Measurements from ENCODE around the gene LBHD2.
A peak's percentile ranks its signal among the peaks of the same experiment; 100 is the strongest.

The LBHD2 gene

DNA sequence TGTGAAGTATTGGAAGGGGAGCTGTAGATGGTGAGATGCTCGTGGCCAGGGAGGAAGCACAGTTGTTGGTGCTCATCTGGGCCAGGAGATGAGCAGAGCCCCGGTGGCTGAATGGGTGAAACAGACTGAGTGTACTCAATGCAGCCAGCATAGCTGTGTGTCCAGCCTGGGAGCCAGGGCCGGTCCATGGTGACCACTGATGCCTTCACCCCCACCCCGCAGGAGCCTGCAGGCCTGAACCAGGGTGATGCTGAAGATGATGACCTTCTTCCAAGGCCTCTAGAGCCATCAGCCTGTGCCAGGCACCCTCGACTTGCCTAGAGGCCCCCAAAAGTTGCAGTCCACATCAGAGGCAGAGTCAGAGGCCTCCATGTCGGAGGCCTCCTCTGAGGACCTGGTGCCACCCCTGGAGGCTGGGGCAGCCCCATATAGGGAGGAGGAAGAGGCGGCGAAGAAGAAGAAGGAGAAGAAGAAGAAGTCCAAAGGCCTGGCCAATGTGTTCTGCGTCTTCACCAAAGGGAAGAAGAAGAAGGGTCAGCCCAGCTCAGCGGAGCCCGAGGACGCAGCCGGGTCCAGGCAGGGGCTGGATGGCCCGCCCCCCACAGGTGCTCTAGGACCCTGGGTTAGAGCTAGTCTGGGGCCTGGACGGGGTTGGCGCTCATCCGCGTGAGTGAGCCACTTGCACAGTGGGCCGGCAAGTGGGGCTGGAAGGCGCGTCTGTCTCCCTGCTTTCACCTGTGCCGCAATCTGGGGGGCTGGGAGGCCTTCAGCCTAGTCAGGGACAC is 42.3 kb downstream of the LBHD2 start:
- no peak for DNase-seq
- in situ Hi-C loops (cut with HindIII; ENCODE audit: low pct_ligation_motif_present, low pct_unique_long_range_greater_than_20kb, low sequenced_read_pairs), result no loop called here

DNA sequence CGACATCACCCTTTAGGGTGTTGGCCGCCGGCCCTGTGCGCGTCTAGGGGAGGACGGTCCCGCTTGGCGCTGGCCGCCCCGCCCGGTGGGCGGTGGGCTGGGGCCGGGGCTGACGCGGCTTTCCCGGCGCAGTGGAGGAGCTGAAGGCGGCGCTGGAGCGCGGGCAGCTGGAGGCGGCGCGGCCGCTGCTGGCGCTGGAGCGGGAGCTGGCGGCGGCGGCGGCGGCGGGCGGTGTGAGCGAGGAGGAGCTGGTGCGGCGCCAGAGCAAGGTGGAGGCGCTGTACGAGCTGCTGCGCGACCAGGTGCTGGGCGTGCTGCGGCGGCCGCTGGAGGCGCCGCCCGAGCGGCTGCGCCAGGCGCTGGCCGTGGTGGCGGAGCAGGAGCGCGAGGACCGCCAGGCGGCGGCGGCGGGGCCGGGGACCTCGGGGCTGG is 42.9 kb downstream of the LBHD2 start:
- DNase-seq, result no peak
- in situ Hi-C loops (cut with HindIII; ENCODE audit: low pct_ligation_motif_present, low pct_unique_long_range_greater_than_20kb, low sequenced_read_pairs), result no loop called here

DNA sequence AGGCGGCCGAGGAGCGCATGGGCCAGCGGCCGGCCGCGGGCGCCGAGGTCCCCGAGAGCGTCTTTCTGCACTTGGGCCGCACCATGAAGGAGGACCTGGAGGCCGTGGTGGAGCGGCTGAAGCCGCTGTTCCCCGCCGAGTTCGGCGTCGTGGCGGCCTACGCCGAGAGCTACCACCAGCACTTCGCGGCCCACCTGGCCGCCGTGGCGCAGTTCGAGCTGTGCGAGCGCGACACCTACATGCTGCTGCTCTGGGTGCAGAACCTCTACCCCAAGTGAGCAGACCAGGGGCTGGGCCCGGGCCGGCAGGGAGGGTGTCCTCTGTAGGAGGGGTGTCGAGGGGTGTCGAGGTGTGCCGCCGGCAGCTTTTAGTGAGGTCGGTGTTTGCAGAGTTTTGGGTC is 43.3 kb downstream of the LBHD2 start:
- in situ Hi-C loops (cut with HindIII; ENCODE audit: low pct_ligation_motif_present, low pct_unique_long_range_greater_than_20kb, low sequenced_read_pairs), result no loop called here
- no peak for DNase-seq

DNA sequence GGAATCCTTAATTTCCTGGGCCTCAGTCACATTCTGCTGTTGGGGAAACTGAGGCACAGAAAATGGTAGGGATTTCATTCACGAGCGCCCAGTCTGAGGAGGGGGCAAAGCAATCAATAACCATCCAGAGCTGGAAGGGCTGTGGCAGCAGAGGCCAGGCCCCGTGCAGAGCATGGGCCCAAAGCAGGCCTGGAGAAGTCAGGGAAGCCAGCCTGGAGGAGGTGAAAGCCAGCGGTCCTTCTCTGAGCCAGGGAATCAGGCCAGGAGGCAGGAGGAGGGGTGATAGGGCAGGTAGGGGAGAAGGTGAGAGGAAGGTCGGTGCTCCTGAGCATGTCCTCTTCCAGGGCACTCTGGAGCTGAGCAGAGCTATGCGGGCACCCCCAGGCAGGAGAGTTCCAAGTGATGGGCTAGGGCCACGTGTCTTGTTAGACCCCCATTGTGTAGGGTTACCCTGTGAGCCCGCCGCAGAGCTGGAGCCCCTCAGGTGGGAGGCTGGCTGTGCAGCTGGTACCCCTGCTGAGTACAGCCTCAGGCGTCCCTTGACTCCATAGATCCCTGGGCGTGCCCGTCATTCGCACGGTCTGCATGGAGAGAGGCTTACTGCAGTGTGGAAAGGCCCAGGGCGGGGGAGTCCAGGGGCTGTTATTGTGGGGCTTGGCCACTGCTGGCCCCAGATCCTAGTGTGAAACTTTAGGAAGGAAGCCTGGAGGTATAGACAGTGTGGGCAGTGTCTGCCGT is 44.0 kb downstream of the LBHD2 start:
- in situ Hi-C loops (cut with HindIII; ENCODE audit: low pct_ligation_motif_present, low pct_unique_long_range_greater_than_20kb, low sequenced_read_pairs), result no loop called here
- DNase-seq, result no peak

DNA sequence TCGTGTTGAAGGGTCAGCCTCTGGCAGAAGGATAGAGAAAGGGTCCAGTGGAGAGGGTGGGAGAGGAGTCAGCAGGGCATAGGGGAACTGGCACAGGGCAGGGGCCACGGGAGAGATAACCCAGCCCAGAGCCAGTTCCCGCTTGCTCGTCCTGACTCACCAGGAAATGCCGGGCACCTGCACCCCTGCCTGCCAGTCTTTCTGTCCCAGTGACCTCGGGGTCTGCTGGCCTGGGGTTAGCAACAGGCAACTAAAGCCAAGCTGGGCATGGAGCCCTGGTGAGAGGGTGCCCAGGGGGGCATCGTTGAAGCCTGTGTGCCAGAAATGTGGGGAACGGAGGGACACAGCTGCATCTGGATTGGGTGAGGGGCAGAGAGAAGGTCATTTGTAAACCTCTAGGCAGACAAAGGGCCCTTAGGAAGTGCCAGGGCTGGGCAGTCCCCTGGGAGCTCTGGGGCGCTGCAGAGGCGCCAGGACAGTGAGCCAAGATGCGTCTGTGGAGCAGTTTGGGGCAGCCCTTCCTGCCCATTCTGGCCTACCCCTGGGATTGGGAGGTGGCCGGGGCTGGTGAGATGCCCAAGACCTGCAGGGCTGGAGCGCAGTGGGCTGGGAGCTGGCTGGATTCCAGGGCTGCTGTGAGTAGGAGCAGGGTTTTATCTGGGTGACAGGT is 44.8 kb downstream of the LBHD2 start:
- in situ Hi-C loops (cut with HindIII; ENCODE audit: low pct_ligation_motif_present, low pct_unique_long_range_greater_than_20kb, low sequenced_read_pairs), result no loop called here
- no peak for DNase-seq

DNA sequence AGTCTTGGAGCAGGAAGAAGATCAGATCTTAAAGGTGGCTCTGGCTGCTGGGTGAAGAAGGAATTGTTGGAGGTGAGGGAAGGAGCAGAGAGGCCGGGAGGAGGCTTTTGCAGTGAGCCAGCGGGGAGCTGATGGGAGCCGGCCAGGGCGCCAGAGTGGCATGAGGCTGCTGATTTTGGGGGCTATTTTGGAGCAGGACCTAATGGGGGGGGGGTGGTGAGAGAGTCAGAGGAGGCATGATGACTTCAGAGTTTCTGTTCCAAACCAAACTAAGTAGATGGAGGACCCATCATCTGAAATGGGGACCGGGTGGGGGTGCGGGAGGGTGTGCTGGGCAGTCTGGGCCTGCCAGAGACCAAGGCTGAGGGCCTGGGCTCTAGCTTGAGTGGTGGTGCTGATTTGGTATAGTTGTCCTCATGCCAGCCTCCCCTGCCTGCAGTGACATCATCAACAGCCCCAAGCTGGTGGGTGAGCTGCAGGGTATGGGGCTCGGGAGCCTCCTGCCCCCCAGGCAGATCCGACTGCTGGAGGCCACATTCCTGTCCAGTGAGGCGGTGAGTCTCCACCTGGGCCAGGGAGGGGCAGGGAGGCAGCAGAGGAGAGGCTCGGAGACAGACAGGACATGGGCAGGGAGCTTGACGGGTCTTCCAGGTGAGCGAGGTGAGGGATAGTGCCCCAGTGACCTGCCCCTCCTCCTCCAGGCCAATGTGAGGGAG is 45.4 kb downstream of the LBHD2 start:
- DNase-seq, result peak; percentile 44
- in situ Hi-C loops (cut with HindIII; ENCODE audit: low pct_ligation_motif_present, low pct_unique_long_range_greater_than_20kb, low sequenced_read_pairs), result no loop called here

DNA sequence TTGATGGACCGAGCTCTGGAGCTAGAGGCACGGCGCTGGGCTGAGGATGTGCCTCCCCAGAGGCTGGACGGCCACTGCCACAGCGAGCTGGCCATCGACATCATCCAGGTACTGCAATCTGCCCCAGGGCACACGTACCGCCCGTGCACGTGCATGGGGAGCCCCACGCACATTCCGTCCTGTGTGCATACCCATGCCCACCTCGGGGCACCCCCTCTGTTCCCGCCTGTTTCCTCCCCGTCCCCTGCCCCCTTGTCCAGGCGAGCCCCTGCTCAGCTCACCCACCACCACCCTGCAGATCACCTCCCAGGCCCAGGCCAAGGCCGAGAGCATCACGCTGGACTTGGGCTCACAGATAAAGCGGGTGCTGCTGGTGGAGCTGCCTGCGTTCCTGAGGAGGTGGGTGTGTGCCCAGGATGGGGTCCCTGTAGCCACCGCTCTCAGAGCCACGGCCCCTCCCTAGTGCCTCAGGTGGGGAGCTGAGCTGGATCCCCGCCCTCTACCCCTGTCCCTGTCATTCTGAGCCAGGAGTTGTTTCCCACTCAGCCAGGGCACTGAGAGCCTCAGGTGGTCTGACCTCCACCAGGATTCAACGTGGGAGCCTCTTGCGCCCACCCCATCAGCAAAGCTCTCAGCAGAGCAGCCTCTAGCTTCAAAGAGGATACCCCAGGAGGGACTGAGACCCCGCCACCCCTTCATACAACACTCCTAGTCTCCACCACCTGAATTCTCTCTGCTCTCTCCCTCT is 46.2 kb downstream of the LBHD2 start:
- no peak for DNase-seq
- in situ Hi-C loops (cut with HindIII; ENCODE audit: low pct_ligation_motif_present, low pct_unique_long_range_greater_than_20kb, low sequenced_read_pairs), result no loop called here

DNA sequence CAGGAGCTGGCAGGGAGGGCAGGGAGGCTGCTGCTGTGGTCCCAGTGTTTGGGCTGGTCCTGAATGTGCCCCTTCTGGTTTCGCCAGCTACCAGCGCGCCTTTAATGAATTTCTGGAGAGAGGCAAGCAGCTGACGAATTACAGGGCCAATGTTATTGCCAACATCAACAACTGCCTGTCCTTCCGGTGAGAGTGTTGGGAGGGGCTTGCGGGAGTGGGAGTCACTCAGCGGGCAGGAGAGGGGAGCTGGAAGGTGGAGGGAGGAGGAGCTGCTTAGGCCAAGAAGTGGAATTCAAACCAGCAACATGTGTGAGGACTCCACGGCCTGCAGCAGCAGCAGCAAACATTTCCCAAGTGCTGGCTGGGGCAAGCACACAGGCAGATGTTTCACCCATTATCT is 47.0 kb downstream of the LBHD2 start:
- in situ Hi-C loops (cut with HindIII; ENCODE audit: low pct_ligation_motif_present, low pct_unique_long_range_greater_than_20kb, low sequenced_read_pairs), result no loop called here
- no peak for DNase-seq

DNA sequence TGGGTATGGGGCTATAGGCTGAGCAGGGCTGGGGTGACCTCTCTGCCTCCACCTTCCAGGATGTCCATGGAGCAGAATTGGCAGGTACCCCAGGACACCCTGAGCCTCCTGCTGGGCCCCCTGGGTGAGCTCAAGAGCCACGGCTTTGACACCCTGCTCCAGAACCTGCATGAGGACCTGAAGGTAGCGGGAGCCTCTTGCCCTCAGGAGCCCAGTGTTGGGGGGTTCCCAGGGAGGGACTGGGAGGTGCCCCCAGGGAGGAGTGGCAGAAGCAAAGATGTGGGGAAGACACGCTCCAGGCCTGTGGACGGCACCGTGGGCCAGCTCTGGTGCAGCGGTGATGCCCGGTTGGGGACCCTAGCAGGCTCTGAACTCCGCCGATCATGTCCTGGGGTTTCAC is 47.6 kb downstream of the LBHD2 start:
- no peak for DNase-seq
- in situ Hi-C loops (cut with HindIII; ENCODE audit: low pct_ligation_motif_present, low pct_unique_long_range_greater_than_20kb, low sequenced_read_pairs), result no loop called here

DNA sequence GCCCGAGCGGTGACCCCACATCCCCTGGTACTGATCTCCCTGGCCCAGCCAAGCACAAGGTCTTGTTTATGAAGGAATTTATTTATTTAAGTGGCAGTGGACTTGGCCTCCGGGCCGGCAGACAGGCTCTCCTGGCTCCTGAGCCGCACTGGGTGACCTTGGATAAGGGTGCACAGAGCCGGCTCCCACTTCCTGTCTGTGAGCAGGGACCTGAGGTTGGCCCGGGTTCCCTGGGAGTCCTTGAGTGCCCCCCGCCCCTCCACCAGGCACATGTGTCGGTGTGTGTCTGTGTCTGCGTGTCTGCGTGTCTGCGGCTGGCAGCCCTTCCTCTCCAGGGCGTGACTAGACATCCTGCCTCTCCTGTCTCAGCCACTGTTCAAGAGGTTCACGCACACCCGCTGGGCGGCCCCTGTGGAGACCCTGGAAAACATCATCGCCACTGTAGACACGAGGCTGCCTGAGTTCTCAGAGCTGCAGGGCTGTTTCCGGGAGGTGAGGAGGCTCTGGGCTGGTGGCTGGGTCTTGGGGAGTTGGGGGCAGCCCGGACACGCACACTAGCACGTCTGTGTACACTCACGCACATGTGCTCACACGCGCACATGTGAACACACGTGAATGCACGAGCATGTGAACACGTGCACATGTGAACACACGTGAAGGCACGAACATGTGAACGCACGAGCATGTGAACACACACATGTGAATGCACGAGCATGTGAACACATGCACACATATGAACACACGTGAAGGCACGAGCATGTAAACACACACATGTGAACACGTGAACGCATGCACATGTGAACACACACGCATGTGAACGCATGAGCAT is 48.6 kb downstream of the LBHD2 start:
- in situ Hi-C loops (cut with HindIII; ENCODE audit: low pct_ligation_motif_present, low pct_unique_long_range_greater_than_20kb, low sequenced_read_pairs), result no loop called here
- no peak for DNase-seq

DNA sequence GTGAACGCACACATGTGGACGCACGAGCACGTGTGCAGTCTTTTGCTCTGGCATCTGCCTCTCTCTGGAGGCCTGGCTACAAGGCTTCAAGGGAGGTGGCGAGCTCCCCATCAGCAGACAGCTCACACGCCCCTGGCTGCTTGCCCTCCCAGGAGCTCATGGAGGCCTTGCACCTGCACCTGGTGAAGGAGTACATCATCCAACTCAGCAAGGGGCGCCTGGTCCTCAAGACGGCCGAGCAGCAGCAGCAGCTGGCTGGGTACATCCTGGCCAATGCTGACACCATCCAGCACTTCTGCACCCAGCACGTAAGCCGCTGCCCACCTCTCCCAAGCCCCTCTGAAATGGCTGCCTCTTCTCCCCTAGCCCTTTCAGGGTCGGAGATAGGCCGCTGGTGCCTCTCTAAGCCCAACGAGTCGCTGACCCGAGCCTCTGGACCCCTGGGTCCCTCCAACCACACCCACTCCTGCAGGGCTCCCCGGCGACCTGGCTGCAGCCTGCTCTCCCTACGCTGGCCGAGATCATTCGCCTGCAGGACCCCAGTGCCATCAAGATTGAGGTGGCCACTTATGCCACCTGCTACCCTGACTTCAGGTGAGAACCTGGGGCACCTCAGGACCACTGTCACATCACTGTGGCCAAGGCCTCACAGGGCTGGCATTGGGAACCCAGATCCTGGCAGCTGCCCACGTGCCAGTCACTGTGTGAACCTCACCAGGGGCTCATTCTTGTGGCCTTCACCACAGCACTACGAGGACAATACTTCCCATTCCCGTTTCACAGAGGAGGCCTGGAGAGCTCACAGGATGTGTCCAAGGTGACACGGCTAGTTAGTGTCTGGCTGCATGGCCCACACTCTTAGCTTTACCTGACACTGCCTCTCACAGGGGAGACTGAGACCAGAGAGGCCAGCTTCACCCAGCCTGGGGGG is 49.5 kb downstream of the LBHD2 start:
- in situ Hi-C loops (cut with HindIII; ENCODE audit: low pct_ligation_motif_present, low pct_unique_long_range_greater_than_20kb, low sequenced_read_pairs), result no loop called here
- DNase-seq, result no peak

DNA sequence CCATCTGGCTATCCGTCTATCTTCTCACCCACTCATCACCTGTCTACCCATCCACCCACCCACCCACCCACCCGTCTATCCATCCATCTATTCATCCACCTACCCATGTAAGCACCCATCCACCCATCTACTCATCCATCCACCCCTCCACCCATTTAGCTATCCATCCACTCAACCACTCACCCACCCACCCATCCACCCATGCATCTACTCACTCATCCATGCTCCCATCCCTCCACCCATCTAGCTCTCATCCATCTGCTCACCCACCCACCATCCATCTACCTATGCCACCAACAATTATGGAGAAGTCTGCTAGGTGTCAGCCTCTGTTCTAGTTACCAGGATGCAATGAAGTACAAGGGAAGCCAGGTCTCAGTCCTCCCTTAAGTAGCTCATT is 50.4 kb downstream of the LBHD2 start:
- in situ Hi-C loops (cut with HindIII; ENCODE audit: low pct_ligation_motif_present, low pct_unique_long_range_greater_than_20kb, low sequenced_read_pairs), result no loop called here

DNA sequence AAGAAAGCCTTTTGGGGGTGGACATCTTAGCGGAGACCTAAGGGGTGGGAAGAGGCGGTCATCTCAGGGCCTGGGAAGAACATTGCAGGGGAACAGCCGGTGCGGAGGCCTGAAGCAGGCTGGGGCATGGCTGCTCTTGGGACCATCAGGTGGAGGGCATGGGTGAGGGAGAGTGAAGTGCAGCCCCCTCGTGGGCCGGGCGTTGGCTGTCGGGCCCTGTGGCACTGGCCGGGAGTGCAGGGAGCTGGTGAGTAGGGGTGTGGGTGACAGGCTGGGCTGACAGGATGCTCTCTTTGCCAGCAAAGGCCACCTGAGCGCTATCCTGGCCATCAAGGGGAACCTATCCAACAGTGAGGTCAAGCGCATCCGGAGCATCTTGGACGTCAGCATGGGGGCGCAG is 50.9 kb downstream of the LBHD2 start:
- no peak for DNase-seq
- in situ Hi-C loops (cut with HindIII; ENCODE audit: low pct_ligation_motif_present, low pct_unique_long_range_greater_than_20kb, low sequenced_read_pairs), result no loop called here

More for the DNA sequence above, 50.4 kb downstream of the LBHD2 start:
- no peak for DNase-seq

DNA sequence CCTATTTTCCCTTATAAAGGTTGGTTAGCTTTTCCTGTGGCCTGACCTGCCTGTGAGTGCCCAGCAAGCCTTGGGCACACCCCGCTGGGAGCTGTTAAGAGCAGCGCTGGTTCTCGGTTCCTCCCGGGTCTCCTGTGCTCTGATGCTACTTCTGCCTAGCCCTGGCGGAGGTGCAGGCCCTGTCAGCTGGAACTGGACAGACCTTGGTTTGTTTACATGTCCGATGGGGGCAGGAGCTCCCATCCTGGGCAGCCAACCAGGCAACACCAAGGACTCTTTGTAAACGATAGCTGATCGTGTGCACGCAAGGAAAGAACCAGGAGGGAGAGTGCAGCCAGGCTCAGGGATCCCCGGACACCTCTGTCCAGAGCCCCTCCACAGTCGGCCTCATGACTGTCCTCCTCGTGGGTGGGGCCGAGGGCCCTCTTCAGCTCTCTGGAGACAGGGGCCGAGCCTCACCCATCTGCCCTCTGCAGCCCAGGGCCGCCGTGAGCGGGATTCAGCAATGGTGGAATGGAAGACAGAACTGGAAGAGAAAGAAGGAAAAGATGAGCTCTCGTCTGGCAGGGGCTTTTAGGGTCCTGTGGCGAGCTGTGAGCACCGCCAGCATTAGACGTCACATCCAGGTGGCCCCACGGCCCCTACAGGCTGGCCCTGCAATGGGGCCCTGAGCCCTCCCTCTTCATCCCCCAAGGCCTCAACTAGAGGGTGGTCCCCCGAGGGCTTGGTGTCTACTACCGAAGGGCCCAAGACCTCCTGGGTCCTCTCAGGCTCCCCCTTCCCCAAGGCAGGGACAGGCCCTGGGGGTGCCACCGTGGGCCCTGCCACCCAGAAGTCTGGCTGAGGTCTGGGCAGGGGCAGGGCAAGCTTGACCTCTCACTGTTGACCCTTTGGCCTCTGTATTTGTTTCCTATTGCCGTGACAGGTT is 51.6 kb downstream of the LBHD2 start:
- in situ Hi-C loops (cut with HindIII; ENCODE audit: low pct_ligation_motif_present, low pct_unique_long_range_greater_than_20kb, low sequenced_read_pairs), result no loop called here
- DNase-seq, result no peak

DNA sequence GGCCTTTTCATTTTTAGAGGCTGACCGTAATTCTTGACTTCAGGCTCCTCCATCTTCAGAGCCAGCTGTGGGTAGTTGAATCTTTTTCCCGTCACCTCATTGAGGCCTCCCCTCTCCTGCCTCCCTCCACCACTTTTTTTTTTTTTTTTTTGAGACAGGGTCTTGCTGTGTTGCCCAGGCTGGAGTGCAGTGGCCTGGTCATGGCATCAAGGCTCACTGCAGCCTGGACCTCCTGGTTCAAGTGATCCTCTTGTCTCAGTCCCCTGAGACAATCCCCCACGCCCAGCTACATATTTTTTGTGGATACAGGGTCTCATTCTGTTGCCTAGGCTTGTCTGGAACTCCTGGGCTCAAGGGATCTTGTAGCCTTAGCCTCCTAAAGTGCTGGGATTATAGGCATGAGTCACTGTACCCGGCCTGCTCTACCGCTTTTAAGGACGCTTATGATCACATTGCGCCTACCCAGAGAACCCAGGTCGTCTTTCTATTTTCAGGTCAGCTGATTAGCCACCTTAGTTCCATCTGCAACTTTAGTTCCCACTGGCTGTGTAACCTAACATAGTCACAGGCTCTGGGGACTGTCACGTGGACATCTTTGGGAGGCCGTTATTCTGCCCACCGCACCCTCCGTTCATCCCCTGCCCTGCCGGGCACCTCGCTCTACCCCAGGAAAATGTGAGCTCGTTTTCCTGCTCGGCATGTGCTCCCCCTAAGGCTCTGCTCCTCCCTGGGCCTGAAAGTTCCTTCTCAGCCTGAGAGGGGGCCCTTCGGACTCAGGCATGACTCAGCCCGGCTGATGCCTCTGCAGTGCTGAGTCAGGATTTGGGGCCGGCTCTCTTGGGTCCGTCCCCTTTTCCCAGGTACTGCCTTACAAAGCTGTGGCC is 52.6 kb downstream of the LBHD2 start:
- in situ Hi-C loops (cut with HindIII; ENCODE audit: low pct_ligation_motif_present, low pct_unique_long_range_greater_than_20kb, low sequenced_read_pairs), result no loop called here
- peak; percentile 77 for DNase-seq

All from ACHN (cell line).